WTC11 (cell line): ENCODE data around the gene RASL10A. TPM values are rescaled to one million over a fixed set of nuclear protein-coding genes. Genes with fewer than 3 reads are reported as not detected.
A peak's percentile ranks its signal among the peaks of the same experiment; 100 is the strongest.

ENCODE experiments used
- ATAC-seq: fragments of 200-7000 bp; cut with Tn5 transposase; 2 replicates; pipeline ENCODE4 v1.10.0; 2021; ENCODE audit warnings: mild to moderate bottlenecking, moderate library complexity
- CTCF ChIA-PET: fragments of 300-600 bp; sonication (Branson Sonifier 250); formaldehyde crosslinking; loops from one replicate; lab custom pipeline; 2021; ENCODE audit warnings: antibody characterized with exemption; lab: Charles Lee
- POLR2A ChIA-PET: fragments of 350-600 bp; sonication (Branson Sonifier 250); formaldehyde crosslinking; loops from one replicate; lab custom pipeline; 2021; ENCODE audit warnings: antibody characterized with exemption; lab: Charles Lee
- DNase-seq: peaks from one replicate; pipeline ENCODE4 v3.0.0; 2021; ENCODE audit warnings: low spot score
- H3K27ac Mint-ChIP-seq: 2 replicates; pipeline ENCODE4 v1.8.0; 2021; ENCODE audit warnings: mixed read lengths
- H3K27me3 Mint-ChIP-seq: 2 replicates; pipeline ENCODE4 v1.8.0; 2021; ENCODE audit warnings: low read depth, mild to moderate bottlenecking, moderate library complexity, mixed read lengths
- H3K36me3 Mint-ChIP-seq: 2 replicates; pipeline ENCODE4 v1.8.0; 2021; ENCODE audit warnings: mixed read lengths
- H3K4me1 Mint-ChIP-seq: 2 replicates; pipeline ENCODE4 v1.8.0; 2022; ENCODE audit warnings: mixed read lengths
- H3K4me3 Mint-ChIP-seq: 2 replicates; pipeline ENCODE4 v1.8.0; 2021; ENCODE audit warnings: mild to moderate bottlenecking, moderate library complexity, mixed read lengths
- H3K9me3 Mint-ChIP-seq: 2 replicates; pipeline ENCODE4 v1.8.0; 2021; ENCODE audit warnings: mixed read lengths
- E2F4 ChIP-seq: sonication (generic); formaldehyde crosslinking; IDR thresholded peaks from 2 replicates; pipeline ENCODE4 v1.8.1; 2022; ENCODE audit warnings: low read depth, mild to moderate bottlenecking, moderate library complexity, missing genetic modification reagents, borderline replicate concordance
- FOXJ3 ChIP-seq: sonication (generic); formaldehyde crosslinking; IDR thresholded peaks from 2 replicates; pipeline ENCODE4 v1.9.0; 2021; ENCODE audit warnings: missing genetic modification reagents, mild to moderate bottlenecking, borderline replicate concordance
- HMGA2 ChIP-seq: fragments of 250-450 bp; sonication (Bioruptor Pico); IDR thresholded peaks from 2 replicates; pipeline ENCODE4 v1.4.0; 2021; ENCODE audit warnings: mild to moderate bottlenecking, moderate library complexity
- MAX ChIP-seq: sonication (generic); formaldehyde crosslinking; IDR thresholded peaks from 2 replicates; pipeline ENCODE4 v1.8.0; 2022; ENCODE audit warnings: mild to moderate bottlenecking, missing genetic modification reagents
- MXD4 ChIP-seq: fragments of 250-450 bp; sonication (Bioruptor Pico); IDR thresholded peaks from 2 replicates; pipeline ENCODE4 v1.8.0; 2021; ENCODE audit warnings: mild to moderate bottlenecking, moderate library complexity, borderline replicate concordance
- NR3C1 ChIP-seq: sonication (generic); formaldehyde crosslinking; conservative IDR thresholded peaks from 2 replicates; pipeline ENCODE4 v1.8.1; 2023; ENCODE audit warnings: low read depth, mild to moderate bottlenecking, missing genetic modification reagents
- SMAD3 ChIP-seq: sonication (generic); formaldehyde crosslinking; IDR thresholded peaks from 2 replicates; pipeline ENCODE4 v1.8.0; 2022; ENCODE audit warnings: missing genetic modification reagents, mild to moderate bottlenecking, borderline replicate concordance
- ZBTB21 ChIP-seq: sonication (generic); formaldehyde crosslinking; IDR thresholded peaks from 2 replicates; pipeline ENCODE4 v1.8.1; 2023; ENCODE audit warnings: mild to moderate bottlenecking, missing genetic modification reagents, borderline replicate concordance
- ZNF219 ChIP-seq: sonication (generic); formaldehyde crosslinking; IDR thresholded peaks from 2 replicates; pipeline ENCODE4 v1.8.0; 2023; ENCODE audit warnings: missing genetic modification reagents, mild to moderate bottlenecking, borderline replicate concordance
- ZNF232 ChIP-seq: sonication (generic); formaldehyde crosslinking; IDR thresholded peaks from 2 replicates; pipeline ENCODE4 v1.8.0; 2022; ENCODE audit warnings: mild to moderate bottlenecking, missing genetic modification reagents
- total RNA-seq: library from RNA; stranded (reverse); gene quantifications from 3 replicates; pipeline ENCODE4 v1.2.3, GENCODE V29; 2021
- TF ChIP-seq, protein P1 (sequence below): fragments of 250-450 bp; sonication (Bioruptor Pico); IDR thresholded peaks from 2 replicates; pipeline ENCODE4 v1.9.0; 2021; ENCODE audit warnings: moderate library complexity, mild to moderate bottlenecking, inconsistent platforms, borderline replicate concordance
- TF ChIP-seq, protein P2 (sequence below): sonication (generic); formaldehyde crosslinking; IDR thresholded peaks from 2 replicates; pipeline ENCODE4 v1.8.1; 2022; ENCODE audit warnings: low read depth, missing genetic modification reagents, borderline replicate concordance
- TF ChIP-seq, protein P3 (sequence below): fragments of 250-450 bp; sonication (Bioruptor Pico); IDR thresholded peaks from 2 replicates; pipeline ENCODE4 v1.8.0; 2021; ENCODE audit warnings: mild to moderate bottlenecking
- TF ChIP-seq, protein P4 (sequence below): sonication (generic); formaldehyde crosslinking; IDR thresholded peaks from 2 replicates; pipeline ENCODE4 v1.8.1; 2023; ENCODE audit warnings: mild to moderate bottlenecking, missing genetic modification reagents, borderline replicate concordance

The RASL10A gene
- total RNA-seq, 1 experiment from 2014 or later, result 1.6 TPM

DNA sequence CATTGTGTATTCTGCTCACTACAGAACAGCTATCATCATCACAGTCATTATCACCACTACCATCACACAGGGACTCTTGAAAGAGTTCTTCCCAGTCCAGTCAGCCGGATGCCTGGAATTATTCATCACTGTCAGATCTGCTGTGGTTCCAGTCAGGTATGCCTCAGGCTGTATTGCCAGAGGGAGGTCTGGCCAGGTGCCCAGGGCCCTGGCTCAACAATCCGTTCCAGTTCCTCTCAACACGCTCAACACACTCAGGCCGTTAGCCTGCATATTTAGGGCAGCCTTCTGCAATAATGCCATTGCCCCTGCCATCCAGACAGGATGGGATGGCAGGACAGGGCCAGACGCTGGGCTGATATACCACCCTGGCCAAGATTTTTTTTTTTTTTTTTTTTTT lies 28.6 kb upstream of the RASL10A start:
- Mint-ChIP-seq H3K4me3 (no peak overlapping the region), H3K4me1 (no peaks in the 10 kb centered on the region), H3K27ac (peak overlapping the region; percentile 21; the same call in 1 of the 2 replicates), H3K27me3 (no peaks in the 10 kb centered on the region), H3K9me3 (no peaks in the 10 kb centered on the region), H3K36me3 (peaks cover 59% of the 10 kb centered on the region)
- no peak for ATAC-seq
- no peak for TF ChIP-seq ZNF232 (CRISPR knock-in tag)
- TF ChIP-seq E2F4 (CRISPR knock-in tag), result no peak
- ChIA-PET CTCF (no interaction called here), POLR2A (no interaction called here)
- no peak for DNase-seq

DNA sequence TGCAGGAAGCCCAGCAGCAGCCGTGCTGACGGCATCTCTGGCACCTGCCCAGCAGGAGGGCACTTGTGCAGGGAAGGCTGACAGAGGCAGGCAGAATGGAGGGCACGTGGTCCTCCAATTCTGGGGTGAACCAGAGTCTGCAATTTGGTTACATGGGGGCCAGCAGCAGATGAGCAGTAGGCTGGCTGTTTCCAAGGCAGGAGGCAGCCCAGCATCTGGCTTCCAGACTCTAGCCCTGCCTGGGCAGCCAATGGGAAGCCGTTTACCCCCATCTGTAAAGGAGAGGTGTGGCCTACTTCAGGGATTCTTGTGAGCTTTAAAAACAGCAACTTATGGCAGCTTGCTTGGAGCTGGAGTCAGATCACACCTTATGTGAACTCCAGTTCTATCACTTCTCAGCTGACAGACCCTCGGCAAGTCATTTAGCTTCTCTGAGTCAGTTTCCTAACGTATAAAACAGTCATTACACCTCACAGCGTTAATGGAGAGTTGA lies 27.9 kb upstream of the RASL10A start:
- H3K4me3 Mint-ChIP-seq, result no peak overlapping the region
- H3K9me3 Mint-ChIP-seq, result no peaks in the 10 kb centered on the region
- TF ChIP-seq, protein P1, sequence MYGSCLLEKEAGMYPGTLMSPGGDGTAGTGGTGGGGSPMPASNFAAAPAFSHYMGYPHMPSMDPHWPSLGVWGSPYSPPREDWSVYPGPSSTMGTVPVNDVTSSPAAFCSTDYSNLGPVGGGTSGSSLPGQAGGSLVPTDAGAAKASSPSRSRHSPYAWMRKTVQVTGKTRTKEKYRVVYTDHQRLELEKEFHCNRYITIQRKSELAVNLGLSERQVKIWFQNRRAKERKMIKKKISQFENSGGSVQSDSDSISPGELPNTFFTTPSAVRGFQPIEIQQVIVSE (CRISPR knock-in tag), result no peak
- TF ChIP-seq NR3C1 (CRISPR knock-in tag), result no peak
- TF ChIP-seq, protein P2, sequence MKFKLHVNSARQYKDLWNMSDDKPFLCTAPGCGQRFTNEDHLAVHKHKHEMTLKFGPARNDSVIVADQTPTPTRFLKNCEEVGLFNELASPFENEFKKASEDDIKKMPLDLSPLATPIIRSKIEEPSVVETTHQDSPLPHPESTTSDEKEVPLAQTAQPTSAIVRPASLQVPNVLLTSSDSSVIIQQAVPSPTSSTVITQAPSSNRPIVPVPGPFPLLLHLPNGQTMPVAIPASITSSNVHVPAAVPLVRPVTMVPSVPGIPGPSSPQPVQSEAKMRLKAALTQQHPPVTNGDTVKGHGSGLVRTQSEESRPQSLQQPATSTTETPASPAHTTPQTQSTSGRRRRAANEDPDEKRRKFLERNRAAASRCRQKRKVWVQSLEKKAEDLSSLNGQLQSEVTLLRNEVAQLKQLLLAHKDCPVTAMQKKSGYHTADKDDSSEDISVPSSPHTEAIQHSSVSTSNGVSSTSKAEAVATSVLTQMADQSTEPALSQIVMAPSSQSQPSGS (CRISPR knock-in tag), result no peak
- TF ChIP-seq, protein P3, sequence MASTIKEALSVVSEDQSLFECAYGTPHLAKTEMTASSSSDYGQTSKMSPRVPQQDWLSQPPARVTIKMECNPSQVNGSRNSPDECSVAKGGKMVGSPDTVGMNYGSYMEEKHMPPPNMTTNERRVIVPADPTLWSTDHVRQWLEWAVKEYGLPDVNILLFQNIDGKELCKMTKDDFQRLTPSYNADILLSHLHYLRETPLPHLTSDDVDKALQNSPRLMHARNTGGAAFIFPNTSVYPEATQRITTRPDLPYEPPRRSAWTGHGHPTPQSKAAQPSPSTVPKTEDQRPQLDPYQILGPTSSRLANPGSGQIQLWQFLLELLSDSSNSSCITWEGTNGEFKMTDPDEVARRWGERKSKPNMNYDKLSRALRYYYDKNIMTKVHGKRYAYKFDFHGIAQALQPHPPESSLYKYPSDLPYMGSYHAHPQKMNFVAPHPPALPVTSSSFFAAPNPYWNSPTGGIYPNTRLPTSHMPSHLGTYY (CRISPR knock-in tag), result no peak
- no peak for TF ChIP-seq HMGA2 (CRISPR knock-in tag)
- TF ChIP-seq ZBTB21 (CRISPR knock-in tag), result no peak
- no peak for TF ChIP-seq ZNF219 (CRISPR knock-in tag)
- no peak for TF ChIP-seq SMAD3 (CRISPR knock-in tag)
- no peak for TF ChIP-seq FOXJ3 (CRISPR knock-in tag)
- TF ChIP-seq, protein P4, sequence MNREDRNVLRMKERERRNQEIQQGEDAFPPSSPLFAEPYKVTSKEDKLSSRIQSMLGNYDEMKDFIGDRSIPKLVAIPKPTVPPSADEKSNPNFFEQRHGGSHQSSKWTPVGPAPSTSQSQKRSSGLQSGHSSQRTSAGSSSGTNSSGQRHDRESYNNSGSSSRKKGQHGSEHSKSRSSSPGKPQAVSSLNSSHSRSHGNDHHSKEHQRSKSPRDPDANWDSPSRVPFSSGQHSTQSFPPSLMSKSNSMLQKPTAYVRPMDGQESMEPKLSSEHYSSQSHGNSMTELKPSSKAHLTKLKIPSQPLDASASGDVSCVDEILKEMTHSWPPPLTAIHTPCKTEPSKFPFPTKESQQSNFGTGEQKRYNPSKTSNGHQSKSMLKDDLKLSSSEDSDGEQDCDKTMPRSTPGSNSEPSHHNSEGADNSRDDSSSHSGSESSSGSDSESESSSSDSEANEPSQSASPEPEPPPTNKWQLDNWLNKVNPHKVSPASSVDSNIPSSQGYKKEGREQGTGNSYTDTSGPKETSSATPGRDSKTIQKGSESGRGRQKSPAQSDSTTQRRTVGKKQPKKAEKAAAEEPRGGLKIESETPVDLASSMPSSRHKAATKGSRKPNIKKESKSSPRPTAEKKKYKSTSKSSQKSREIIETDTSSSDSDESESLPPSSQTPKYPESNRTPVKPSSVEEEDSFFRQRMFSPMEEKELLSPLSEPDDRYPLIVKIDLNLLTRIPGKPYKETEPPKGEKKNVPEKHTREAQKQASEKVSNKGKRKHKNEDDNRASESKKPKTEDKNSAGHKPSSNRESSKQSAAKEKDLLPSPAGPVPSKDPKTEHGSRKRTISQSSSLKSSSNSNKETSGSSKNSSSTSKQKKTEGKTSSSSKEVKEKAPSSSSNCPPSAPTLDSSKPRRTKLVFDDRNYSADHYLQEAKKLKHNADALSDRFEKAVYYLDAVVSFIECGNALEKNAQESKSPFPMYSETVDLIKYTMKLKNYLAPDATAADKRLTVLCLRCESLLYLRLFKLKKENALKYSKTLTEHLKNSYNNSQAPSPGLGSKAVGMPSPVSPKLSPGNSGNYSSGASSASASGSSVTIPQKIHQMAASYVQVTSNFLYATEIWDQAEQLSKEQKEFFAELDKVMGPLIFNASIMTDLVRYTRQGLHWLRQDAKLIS (CRISPR knock-in tag), result no peak
- no peak for TF ChIP-seq MAX (CRISPR knock-in tag)
- no peak for TF ChIP-seq MXD4 (CRISPR knock-in tag)
- TF ChIP-seq, all 79 proteins: peak for 0
- ATAC-seq (peak; percentile 72), DNase-seq (no peak)
- peaks cover 57% of the 10 kb centered on the region for H3K36me3 Mint-ChIP-seq
- no peaks in the 10 kb centered on the region for H3K4me1 Mint-ChIP-seq
- ChIA-PET CTCF (no interaction called here), POLR2A (no interaction called here)
- peak overlapping the region; percentile 36; the same call in 1 of the 2 replicates for H3K27ac Mint-ChIP-seq
- H3K27me3 Mint-ChIP-seq, result no peaks in the 10 kb centered on the region
